Thyroid gland (tissue), 4 donors: ENCODE measurements around the gene IQSEC3. TPM values are rescaled to one million over a fixed set of nuclear protein-coding genes. Genes with fewer than 3 reads are reported as not detected.

Experiments
- DNase-seq, 2 donors: peaks; one replicate each; pipeline ENCODE4 v3.0.0-alpha.2; 2019
- H3K27ac ChIP-seq, 3 donors: fragments of 200-600 bp; sonication (generic); 1 replicate in 2 of 3; 2 replicates in 1 of 3; pipeline ENCODE4 v1.5.1; 2016 to 2019; ENCODE audit warnings: mild to moderate bottlenecking in 1 of 3, moderate library complexity in 1 of 3
- H3K27me3 ChIP-seq: fragments of 200-600 bp; sonication (generic); one replicate; pipeline ENCODE4 v1.5.1; 2019
- H3K36me3 ChIP-seq, 2 donors: fragments of 200-600 bp; sonication (generic); one replicate each; pipeline ENCODE4 v1.5.1; 2016 to 2019
- H3K4me1 ChIP-seq, 2 donors: fragments of 200-600 bp; sonication (generic); one replicate each; pipeline ENCODE4 v1.5.1; 2017 to 2019
- H3K4me3 ChIP-seq, 3 donors: fragments of 200-600 bp; sonication (generic); replicated peaks in 1 of 3; 1 replicate in 2 of 3; 2 replicates in 1 of 3; pipeline ENCODE4 v1.5.1; 2016; ENCODE audit warnings: mild to moderate bottlenecking in 1 of 3
- H3K9me3 ChIP-seq: fragments of 200-600 bp; sonication (generic); one replicate; pipeline ENCODE4 v1.5.1; 2017
- CTCF ChIP-seq, 6 experiments: fragments of 200-600 bp in 3 of 6; fragments of 450-650 bp in 3 of 6; sonication (generic) in 3 of 6; IDR thresholded peaks; one replicate each; pipeline ENCODE4 v1.5.1; 2016 to 2019; ENCODE audit warnings: antibody characterized with exemption in 6 of 6, mild to moderate bottlenecking in 2 of 6, inconsistent platforms in 1 of 6, moderate library complexity in 1 of 6
- POLR2A ChIP-seq, 2 donors: fragments of 450-650 bp; IDR thresholded peaks; one replicate each; pipeline ENCODE4 v1.6.1; 2017; ENCODE audit warnings: antibody characterized with exemption in 2 of 2, mild to moderate bottlenecking in 2 of 2, moderate library complexity in 1 of 2
- WGBS, 2 donors: methylation state at CpG; one replicate each; pipeline ENCODE4 v1.1.5; 2017; 5-methylcytosine and 5-hydroxymethylcytosine counted together
- intact Hi-C: fragments of 100-400 bp; cut with DNase I; formaldehyde crosslinking; loops from one replicate; pipeline ENCODE4 v1.15.1; 2023
- total RNA-seq, 4 donors: library from RNA; depleted of rRNA; stranded (reverse); fragments of >200 nt; gene quantifications; one replicate each; pipeline ENCODE4 v1.2.3, GENCODE V29; 2016

Gene IQSEC3
- total RNA-seq, 4 donors from 2014 or later = 0.27 to 1.3 (median 1.0) TPM

- H3K4me1 ChIP-seq = peaks cover 0 to 10% of the 10 kb centered on the region in 2 donors
- no peaks in the 10 kb centered on the region for H3K9me3 ChIP-seq
- no peaks in the 10 kb centered on the region for H3K36me3 ChIP-seq
- DNase-seq = no peak
- 83 to 93% methylated on average over 6 of the region's 6 CpGs for WGBS, 2 donors
- no peaks in the 10 kb centered on the region for H3K27me3 ChIP-seq
- intact Hi-C loops = no loop called here
- H3K27ac ChIP-seq = no peak overlapping the region
- TF ChIP-seq CTCF (IDR thresholded peaks at IDR 0.05) (no peak), POLR2A (IDR thresholded peaks at IDR 0.05) (no peak)
- no peak overlapping the region for H3K4me3 ChIP-seq
Observed at GRCh38 chr12:221736-222135, 155.2 kb downstream of the IQSEC3 start.

- intact Hi-C loops = no loop called here
- no peaks in the 10 kb centered on the region for H3K36me3 ChIP-seq
- 83 to 85% methylated on average over 4 to 11 of the region's 11 CpGs for WGBS, 2 donors
- no peak overlapping the region for H3K27ac ChIP-seq
- DNase-seq = no peak
- H3K4me3 ChIP-seq = no peak overlapping the region
- no peak for TF ChIP-seq POLR2A (IDR thresholded peaks at IDR 0.05)
- TF ChIP-seq CTCF (IDR thresholded peaks at IDR 0.05) = no peak
- H3K4me1 ChIP-seq = peaks cover 12 to 23% of the 10 kb centered on the region in 2 donors
- no peaks in the 10 kb centered on the region for H3K27me3 ChIP-seq
- no peaks in the 10 kb centered on the region for H3K9me3 ChIP-seq
Observed at GRCh38 chr12:223841-224240, 157.3 kb downstream of the IQSEC3 start.

GRCh38 chr12:224330-224729 is 157.8 kb downstream of the IQSEC3 start:
- intact Hi-C loops = no loop called here
- Histone ChIP-seq H3K27me3 (no peaks in the 10 kb centered on the region), H3K36me3 (no peaks in the 10 kb centered on the region), H3K4me3 (no peak overlapping the region), H3K4me1 (peaks cover 17 to 28% of the 10 kb centered on the region in 2 donors), H3K27ac (no peak overlapping the region), H3K9me3 (no peaks in the 10 kb centered on the region)
- WGBS, 2 donors = 90 to 91% methylated on average over 9 of the region's 9 CpGs
- no peak for DNase-seq
- TF ChIP-seq CTCF (IDR thresholded peaks at IDR 0.05) = no peak
- no peak for TF ChIP-seq POLR2A (IDR thresholded peaks at IDR 0.05)

- Histone ChIP-seq H3K9me3 (no peaks in the 10 kb centered on the region), H3K4me3 (no peak overlapping the region), H3K36me3 (no peaks in the 10 kb centered on the region), H3K27ac (no peak overlapping the region), H3K27me3 (no peaks in the 10 kb centered on the region), H3K4me1 (peaks cover 21 to 30% of the 10 kb centered on the region in 2 donors)
- intact Hi-C loops = no loop called here
- TF ChIP-seq CTCF (IDR thresholded peaks at IDR 0.05) (no peak), POLR2A (IDR thresholded peaks at IDR 0.05) (no peak)
- no peak for DNase-seq
- 91 to 94% methylated on average over 14 to 18 of the region's 18 CpGs for WGBS, 2 donors
Observed at GRCh38 chr12:225012-225411, 158.4 kb downstream of the IQSEC3 start.

- 84 to 90% methylated on average over 9 of the region's 14 CpGs for WGBS, 2 donors
- Histone ChIP-seq H3K27ac (no peak overlapping the region), H3K4me1 (peaks cover 31 to 39% of the 10 kb centered on the region in 2 donors), H3K36me3 (no peaks in the 10 kb centered on the region), H3K27me3 (no peaks in the 10 kb centered on the region), H3K9me3 (no peaks in the 10 kb centered on the region), H3K4me3 (no peak overlapping the region)
- no peak for TF ChIP-seq CTCF (IDR thresholded peaks at IDR 0.05)
- no peak for TF ChIP-seq POLR2A (IDR thresholded peaks at IDR 0.05)
- intact Hi-C loops = no loop called here
- no peak for DNase-seq
Observed at GRCh38 chr12:226401-226800, 159.8 kb downstream of the IQSEC3 start.
